Testis (tissue), 3 donors: ENCODE data around the gene PACSIN1. TPM values are rescaled to one million over a fixed set of nuclear protein-coding genes. Genes with fewer than 3 reads are reported as not detected.

Experiments used
- DNase-seq: peaks from one replicate; pipeline ENCODE4 v3.0.0-alpha.2; 2019
- H3K27ac ChIP-seq, 2 donors: fragments of 200-600 bp; sonication (generic); one replicate each; pipeline ENCODE4 v1.5.1; 2019
- H3K27me3 ChIP-seq: fragments of 200-600 bp; sonication (generic); one replicate; pipeline ENCODE4 v1.5.1; 2019
- H3K36me3 ChIP-seq: fragments of 200-600 bp; sonication (generic); one replicate; pipeline ENCODE4 v1.5.1; 2017; ENCODE audit warnings: low read depth; ENCODE audit errors: missing control alignments
- H3K4me1 ChIP-seq: fragments of 200-600 bp; sonication (generic); one replicate; pipeline ENCODE4 v1.5.1; 2019
- H3K4me3 ChIP-seq, 2 donors: fragments of 200-600 bp; sonication (generic); one replicate each; pipeline ENCODE4 v1.5.1; 2017 to 2019
- H3K9me3 ChIP-seq: fragments of 200-600 bp; sonication (generic); one replicate; pipeline ENCODE4 v1.5.1; 2017
- CTCF ChIP-seq, 3 experiments: fragments of 450-650 bp in 2 of 3; fragments of 200-600 bp in 1 of 3; sonication (generic) in 1 of 3; IDR thresholded peaks; one replicate each; pipeline ENCODE4 v1.5.1; 2016 to 2019; ENCODE audit warnings: antibody characterized with exemption in 3 of 3, mild to moderate bottlenecking in 2 of 3, moderate library complexity in 1 of 3
- POLR2A ChIP-seq: fragments of 450-650 bp; IDR thresholded peaks from one replicate; pipeline ENCODE4 v1.6.1; 2017; ENCODE audit warnings: antibody characterized with exemption, mild to moderate bottlenecking, moderate library complexity
- WGBS, 2 donors: methylation state at CpG; one replicate each; pipeline ENCODE4 v1.1.5; 2018; 5-methylcytosine and 5-hydroxymethylcytosine counted together
- intact Hi-C: fragments of 100-400 bp; cut with DNase I; formaldehyde crosslinking; loops from one replicate; pipeline ENCODE4 v1.15.1; 2023; ENCODE audit warnings: low total_unique reads
- polyA plus RNA-seq: library from polyadenylated mRNA; stranded (reverse); fragments of 350-450 nt; fragmentation: Illumina TruSeq; extraction: RNeasy Lipid Tissue Mini Kit (QIAGEN cat#74804); gene quantifications from one replicate; pipeline ENCODE4 v1.2.3, GENCODE V29; 2014; ENCODE audit warnings: low read depth, low replicate concordance; ENCODE audit not compliant: insufficient read depth
- total RNA-seq, 2 donors: library from RNA; depleted of rRNA; stranded (reverse); fragments of >200 nt; gene quantifications; one replicate each; pipeline ENCODE4 v1.2.3, GENCODE V29; 2016

The PACSIN1 gene
- total and polyA plus RNA-seq, 3 donors from 2014 or later = 2.1 to 3.1 (median 2.5) TPM

DNA sequence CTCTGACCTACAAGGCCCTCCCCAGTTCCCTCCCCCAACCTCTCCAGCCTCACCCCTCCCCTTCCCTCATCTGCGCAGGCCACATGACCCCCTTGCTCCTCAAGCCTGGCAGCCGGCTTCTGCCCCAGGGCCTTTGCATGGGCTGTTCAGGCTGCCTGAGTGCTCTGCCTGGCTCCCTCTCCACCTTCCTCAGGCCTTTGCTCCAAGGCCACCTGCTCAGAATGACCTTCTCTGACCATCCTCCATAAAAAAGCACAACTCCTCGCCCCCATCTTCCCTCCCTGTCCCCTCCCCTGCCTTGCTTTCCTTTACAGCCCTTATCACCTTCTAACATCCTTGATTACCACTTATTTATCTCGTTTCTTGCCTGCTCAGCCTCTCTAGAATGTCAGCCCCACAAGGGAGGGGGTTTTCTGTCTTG is 51.6 kb downstream of the PACSIN1 start:
- Histone ChIP-seq H3K27me3 (no peaks in the 10 kb centered on the region), H3K4me3 (no peak overlapping the region), H3K27ac (no peak overlapping the region), H3K9me3 (no peaks in the 10 kb centered on the region), H3K4me1 (peaks cover 7% of the 10 kb centered on the region), H3K36me3 (no peaks in the 10 kb centered on the region)
- no peak for TF ChIP-seq POLR2A
- no peak for DNase-seq
- 86 to 91% methylated on average over 4 of the region's 4 CpGs for WGBS, 2 donors
- intact Hi-C loops = no loop called here

- H3K4me1 ChIP-seq = peaks cover 7% of the 10 kb centered on the region
- WGBS, 2 donors = 87 to 96% methylated on average over 5 to 8 of the region's 8 CpGs
- H3K36me3 ChIP-seq = no peaks in the 10 kb centered on the region
- H3K27ac ChIP-seq = no peak overlapping the region
- no peak for TF ChIP-seq CTCF (IDR thresholded peaks at IDR 0.05)
- no peak for TF ChIP-seq POLR2A
- intact Hi-C loops = no loop called here
- H3K27me3 ChIP-seq = no peaks in the 10 kb centered on the region
- no peak for DNase-seq
- no peaks in the 10 kb centered on the region for H3K9me3 ChIP-seq
- no peak overlapping the region for H3K4me3 ChIP-seq
Measured at GRCh38 chr6:34517966-34518365, 52.1 kb downstream of the PACSIN1 start.

- no peak overlapping the region for H3K27ac ChIP-seq
- peaks cover 7% of the 10 kb centered on the region for H3K4me1 ChIP-seq
- H3K36me3 ChIP-seq = no peaks in the 10 kb centered on the region
- 89 to 92% methylated on average over 3 to 4 of the region's 4 CpGs for WGBS, 2 donors
- intact Hi-C loops = no loop called here
- H3K4me3 ChIP-seq = no peak overlapping the region
- no peaks in the 10 kb centered on the region for H3K9me3 ChIP-seq
- no peaks in the 10 kb centered on the region for H3K27me3 ChIP-seq
- DNase-seq = no peak
- TF ChIP-seq CTCF (IDR thresholded peaks at IDR 0.05) = no peak
- no peak for TF ChIP-seq POLR2A
Measured at GRCh38 chr6:34518669-34519365, 52.9 kb downstream of the PACSIN1 start.

- Histone ChIP-seq H3K4me1 (peaks cover 2% of the 10 kb centered on the region), H3K9me3 (no peaks in the 10 kb centered on the region), H3K27me3 (no peaks in the 10 kb centered on the region), H3K36me3 (no peaks in the 10 kb centered on the region), H3K27ac (no peak overlapping the region), H3K4me3 (no peak overlapping the region)
- DNase-seq = no peak
- intact Hi-C loops = no loop called here
- TF ChIP-seq POLR2A = no peak
- TF ChIP-seq CTCF (IDR thresholded peaks at IDR 0.05) = no peak
- WGBS, 2 donors = 95% methylated on average over 7 to 8 of the region's 8 CpGs
Measured at GRCh38 chr6:34519971-34520644, 54.2 kb downstream of the PACSIN1 start.

- Histone ChIP-seq H3K9me3 (no peaks in the 10 kb centered on the region), H3K27ac (no peak overlapping the region), H3K4me1 (no peaks in the 10 kb centered on the region), H3K36me3 (no peaks in the 10 kb centered on the region), H3K27me3 (no peaks in the 10 kb centered on the region), H3K4me3 (no peak overlapping the region)
- WGBS, 2 donors = 91 to 92% methylated on average over 21 to 24 of the region's 24 CpGs
- no peak for DNase-seq
- intact Hi-C loops = no loop called here
- TF ChIP-seq POLR2A (no peak), CTCF (IDR thresholded peaks at IDR 0.05) (no peak)
Measured at GRCh38 chr6:34520645-34521462, 55.0 kb downstream of the PACSIN1 start.
